Tibial nerve (tissue), 4 donors: ENCODE results near the gene ARPC5L.

Experiments used
- CTCF ChIP-seq, 5 experiments: fragments of 200-600 bp in 3 of 5; fragments of 450-650 bp in 2 of 5; sonication (generic) in 3 of 5; IDR thresholded peaks; one replicate each; pipeline ENCODE4 v1.5.1; 2016 to 2019; ENCODE audit warnings: antibody characterized with exemption in 5 of 5, mild to moderate bottlenecking in 3 of 5, moderate library complexity in 2 of 5
- EP300 ChIP-seq, 2 donors: sonication (generic); formaldehyde crosslinking; IDR thresholded peaks; one replicate each; pipeline ENCODE4 v1.6.1; 2017; ENCODE audit warnings: antibody characterized with exemption in 2 of 2, mild to moderate bottlenecking in 1 of 2

GRCh38 chr9:124869466-124869985 is 7.6 kb downstream of the ARPC5L start:
- no peak for TF ChIP-seq EP300 (IDR thresholded peaks at IDR 0.05)
- TF ChIP-seq CTCF (IDR thresholded peaks at IDR 0.05): no peak
